Neural progenitor cell (in vitro differentiated cells): ENCODE results near the gene ABCF3.

Experiments
- CTCF ChIP-seq: fragments of 200-600 bp; sonication (generic); IDR thresholded peaks from 2 replicates; pipeline ENCODE4 v1.5.1; 2017; ENCODE audit warnings: antibody characterized with exemption, mild to moderate bottlenecking
- EZH2 ChIP-seq: fragments of 200-600 bp; sonication (generic); IDR thresholded peaks from 2 replicates; pipeline ENCODE4 v1.6.1; 2017; ENCODE audit warnings: antibody characterized with exemption, mild to moderate bottlenecking, moderate library complexity

DNA sequence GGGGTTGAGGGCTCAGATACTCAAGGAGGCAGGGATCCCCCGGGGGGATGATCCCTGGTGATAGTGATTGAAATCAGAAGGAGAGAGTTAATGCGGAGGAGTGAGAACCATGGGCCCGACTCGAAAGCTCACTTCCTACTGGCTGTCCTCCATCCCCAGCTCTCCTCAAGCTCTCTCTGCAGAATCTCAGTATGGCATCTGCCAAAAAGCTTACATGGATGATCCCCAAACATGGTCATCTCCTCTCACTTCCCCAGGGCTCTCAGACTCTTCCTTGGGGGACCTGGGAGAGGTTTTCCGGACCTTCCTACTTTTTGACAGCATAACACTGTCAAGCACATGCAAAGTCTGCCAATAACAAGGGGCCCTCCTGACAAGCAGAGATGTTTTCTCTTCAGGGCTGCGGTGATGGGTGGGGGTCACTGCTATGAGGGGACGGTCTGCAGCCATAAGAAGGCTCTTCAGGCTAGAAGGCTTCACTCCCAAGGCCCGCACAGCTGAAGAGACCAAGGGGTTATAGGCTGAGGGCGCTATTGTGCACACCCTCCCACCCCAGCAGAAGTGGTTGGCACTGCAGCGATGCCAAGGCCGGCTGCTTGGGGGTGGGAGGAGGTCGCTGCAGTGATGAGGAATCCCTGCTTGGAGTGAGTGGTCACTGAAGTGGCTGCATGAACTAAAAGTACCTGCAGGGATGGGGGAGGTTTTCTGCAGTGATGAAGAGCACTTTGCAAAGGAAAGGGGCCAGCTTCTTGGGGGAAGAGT, 42.6 kb downstream of the ABCF3 start:
- TF ChIP-seq CTCF (no peak), EZH2 (no peak)
